ENCODE results near the gene ISX. TPM values are rescaled to one million over a fixed set of nuclear protein-coding genes. Genes with fewer than 3 reads are reported as not detected.

Gene ISX
- total and polyA plus RNA-seq, 9 of the 15 experiments (the other 6 are each of a cell fraction or from before 2014, with no cell fraction given) = 0.03 to 0.36 (median 0.07) TPM

GRCh38 chr22:35132568-35132967 lies 66.6 kb downstream of the ISX start:
- no TSS peak for BruUV-seq (replicated peaks)
- Histone ChIP-seq H3K27me3 (ENCODE audit: control insufficient read depth in 2 of 2, insufficient read depth in 2 of 2, low read length in 2 of 2) (no peaks in the 10 kb centered on the region), H3K27ac (ENCODE audit: extremely low read depth, low read depth, low read length) (no peak overlapping the region), H3K9me1 (ENCODE audit: control insufficient read depth, insufficient read depth, low read length) (peaks cover 4% of the 10 kb centered on the region), H3K9me3 (replicated peaks; ENCODE audit: control insufficient read depth, insufficient read depth, low read depth, low read length) (no peaks in the 10 kb centered on the region), H3K9ac (ENCODE audit: insufficient read depth in 1 of 2, low read depth in 2 of 2, low read length in 2 of 2) (no peak overlapping the region), H3K36me3 (ENCODE audit: control insufficient read depth, insufficient read depth, low read length) (peaks cover 3% of the 10 kb centered on the region; the same call in 1 of the 3 replicates), H2AFZ (ENCODE audit: low read depth, low read length) (no peak overlapping the region), H3K4me2 (ENCODE audit: insufficient read depth, low read length) (no peak overlapping the region), H3K4me3 (no peak overlapping the region), H3K79me2 (ENCODE audit: control insufficient read depth, insufficient read depth, low read length) (no peaks in the 10 kb centered on the region), H3K4me1 (replicated peaks in 1 of 2; ENCODE audit: control insufficient read depth in 2 of 2, insufficient read depth in 2 of 2, low read length in 2 of 2) (peaks cover 23 to 42% of the 10 kb centered on the region in 2 experiments), H4K20me1 (replicated peaks; ENCODE audit: control insufficient read depth, insufficient read depth, low read length) (no peaks in the 10 kb centered on the region)
- ATAC-seq (no peak), DNase-seq (ENCODE audit: extremely low read depth in 1 of 4, low spot score in 3 of 4) (no peak), FAIRE-seq (no peak)
- ChIA-PET POLR2A (interaction anchor here (0.8 to 1.8 kb wide), 2 partner anchors 12 to 125 kb away, joined by 3 to 8 read pairs; partner anchors contain the start of gene HMGXB4), CTCF (ENCODE audit: low intra/inter-chr PET ratio) (no interaction called here)
- WGBS (ENCODE audit: insufficient coverage, low coverage, missing lambda C conversion rate) = 85% methylated on average over 2 of the region's 2 CpGs
- intact Hi-C loops (cut with micrococcal nuclease) (no loop called here), in situ Hi-C loops (cut with MboI) (no loop called here)
- no peak for TF ChIP-seq BCLAF1 (IDR thresholded peaks at IDR 0.05; ENCODE audit: borderline replicate concordance in 1 of 2, control insufficient read depth in 1 of 2, low read depth in 2 of 2, low read length in 1 of 2)
- no peak for TF ChIP-seq IRF2 (CRISPR knock-in tag; IDR thresholded peaks at IDR 0.05)
- peak; percentile 36 for TF ChIP-seq CHD4 (IDR thresholded peaks at IDR 0.05; ENCODE audit: insufficient read depth, insufficient replicate concordance, low read depth, low read length, poor library complexity, severe bottlenecking)
- peak; percentile 76; the same call in 1 of the 2 replicates for TF ChIP-seq ADNP (tag; IDR thresholded peaks at IDR 0.05)
- TF ChIP-seq ZNF407 (IDR thresholded peaks at IDR 0.05; ENCODE audit: low read depth) = no peak
- TF ChIP-seq ZHX1 (conservative IDR thresholded peaks at IDR 0.05; ENCODE audit: low read length) = no peak
- TF ChIP-seq DPF2 (IDR thresholded peaks at IDR 0.05) = no peak
- no peak for TF ChIP-seq HMG20A (CRISPR knock-in tag; conservative IDR thresholded peaks at IDR 0.05)
